NB4 (cell line): Measurements from ENCODE around the gene VGLL4.

ENCODE experiments used
- DNase-seq: peaks from one replicate; pipeline ENCODE4 v3.0.0; 2010; ENCODE audit warnings: low read depth
- H3K4me3 ChIP-seq: one replicate; pipeline ENCODE4 v1.5.1; 2011; ENCODE audit warnings: mild to moderate bottlenecking, low read depth, low read length, moderate library complexity
- MAX ChIP-seq: IDR thresholded peaks from 2 replicates; pipeline ENCODE4 v1.6.1; 2011; ENCODE audit warnings: low read depth, low read length
- MYC ChIP-seq: IDR thresholded peaks from 2 replicates; pipeline ENCODE4 v1.6.1; 2011; ENCODE audit warnings: low read depth, low read length
- POLR2A ChIP-seq: IDR thresholded peaks from 2 replicates; pipeline ENCODE4 v1.6.1; 2011; ENCODE audit warnings: mild to moderate bottlenecking; ENCODE audit not compliant: insufficient read length; ENCODE audit errors: extremely low read depth
- TF ChIP-seq, protein P1 (sequence below): IDR thresholded peaks from one replicate; pipeline ENCODE4 v1.5.1; 2012; ENCODE audit warnings: low read depth, low read length

Gene VGLL4

GRCh38 chr3:11563159-11563864 is 80.4 kb downstream of the VGLL4 start:
- TF ChIP-seq, protein P1, sequence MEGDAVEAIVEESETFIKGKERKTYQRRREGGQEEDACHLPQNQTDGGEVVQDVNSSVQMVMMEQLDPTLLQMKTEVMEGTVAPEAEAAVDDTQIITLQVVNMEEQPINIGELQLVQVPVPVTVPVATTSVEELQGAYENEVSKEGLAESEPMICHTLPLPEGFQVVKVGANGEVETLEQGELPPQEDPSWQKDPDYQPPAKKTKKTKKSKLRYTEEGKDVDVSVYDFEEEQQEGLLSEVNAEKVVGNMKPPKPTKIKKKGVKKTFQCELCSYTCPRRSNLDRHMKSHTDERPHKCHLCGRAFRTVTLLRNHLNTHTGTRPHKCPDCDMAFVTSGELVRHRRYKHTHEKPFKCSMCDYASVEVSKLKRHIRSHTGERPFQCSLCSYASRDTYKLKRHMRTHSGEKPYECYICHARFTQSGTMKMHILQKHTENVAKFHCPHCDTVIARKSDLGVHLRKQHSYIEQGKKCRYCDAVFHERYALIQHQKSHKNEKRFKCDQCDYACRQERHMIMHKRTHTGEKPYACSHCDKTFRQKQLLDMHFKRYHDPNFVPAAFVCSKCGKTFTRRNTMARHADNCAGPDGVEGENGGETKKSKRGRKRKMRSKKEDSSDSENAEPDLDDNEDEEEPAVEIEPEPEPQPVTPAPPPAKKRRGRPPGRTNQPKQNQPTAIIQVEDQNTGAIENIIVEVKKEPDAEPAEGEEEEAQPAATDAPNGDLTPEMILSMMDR, result no peak
- TF ChIP-seq MYC, result no peak
- TF ChIP-seq MAX, result no peak
- no peak for TF ChIP-seq POLR2A
- DNase-seq, result no peak
- H3K4me3 ChIP-seq, result no peak overlapping the region

DNA sequence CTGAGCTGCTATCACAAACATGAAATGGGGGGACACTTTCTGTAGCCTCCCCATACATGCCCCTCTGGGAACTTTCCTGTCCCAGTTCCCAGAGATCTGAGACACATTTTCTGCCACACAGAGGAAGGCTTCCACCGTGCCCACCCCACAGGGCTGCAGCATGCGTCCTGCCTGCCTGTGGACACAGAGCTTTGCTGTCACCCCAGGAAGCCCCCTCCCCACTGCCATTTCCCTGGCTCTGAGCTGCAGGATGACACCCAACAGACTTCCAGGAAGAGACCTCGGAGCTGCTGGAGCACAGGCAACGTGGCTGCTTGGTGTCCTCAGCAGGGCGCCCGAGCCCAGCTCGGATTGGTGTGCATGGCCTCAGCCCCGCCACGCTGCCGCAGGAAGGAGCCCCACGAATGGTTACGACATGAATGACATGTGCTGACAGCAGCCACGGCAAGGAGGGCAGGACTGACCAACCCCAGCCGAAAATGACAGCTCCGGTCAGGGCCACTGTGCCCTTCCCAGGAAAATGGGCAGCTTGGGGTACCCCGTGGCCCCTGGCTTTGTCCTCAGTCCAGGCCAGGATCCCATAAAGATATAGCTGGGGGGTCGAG is 81.3 kb downstream of the VGLL4 start:
- DNase-seq, result no peak
- TF ChIP-seq, protein P1, result no peak
- TF ChIP-seq MYC (no peak), MAX (no peak), POLR2A (no peak)
- H3K4me3 ChIP-seq, result no peak overlapping the region

DNA sequence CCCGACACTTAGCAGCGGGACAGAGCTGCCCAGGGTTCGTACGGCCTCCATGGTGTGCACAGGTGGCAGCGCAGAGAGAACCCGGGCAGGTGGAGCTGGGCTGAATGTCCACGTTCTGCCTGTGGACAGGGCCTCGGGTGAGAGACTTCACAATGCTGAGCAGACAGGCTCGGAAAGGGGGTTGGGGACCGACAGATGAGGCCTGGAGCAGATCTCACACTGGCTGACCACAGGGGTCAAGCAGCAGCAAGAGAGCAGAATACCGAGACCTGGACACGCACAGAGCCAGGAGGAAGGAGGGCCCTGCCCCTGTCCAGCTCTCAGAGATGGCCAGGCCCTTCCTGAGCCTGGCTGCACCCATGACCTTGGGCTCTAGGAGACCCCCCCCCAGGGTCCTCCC is 83.0 kb downstream of the VGLL4 start:
- DNase-seq, result no peak
- no peak overlapping the region for H3K4me3 ChIP-seq
- TF ChIP-seq POLR2A, result no peak
- no peak for TF ChIP-seq MYC
- no peak for TF ChIP-seq MAX
- TF ChIP-seq, protein P1, result no peak

DNA sequence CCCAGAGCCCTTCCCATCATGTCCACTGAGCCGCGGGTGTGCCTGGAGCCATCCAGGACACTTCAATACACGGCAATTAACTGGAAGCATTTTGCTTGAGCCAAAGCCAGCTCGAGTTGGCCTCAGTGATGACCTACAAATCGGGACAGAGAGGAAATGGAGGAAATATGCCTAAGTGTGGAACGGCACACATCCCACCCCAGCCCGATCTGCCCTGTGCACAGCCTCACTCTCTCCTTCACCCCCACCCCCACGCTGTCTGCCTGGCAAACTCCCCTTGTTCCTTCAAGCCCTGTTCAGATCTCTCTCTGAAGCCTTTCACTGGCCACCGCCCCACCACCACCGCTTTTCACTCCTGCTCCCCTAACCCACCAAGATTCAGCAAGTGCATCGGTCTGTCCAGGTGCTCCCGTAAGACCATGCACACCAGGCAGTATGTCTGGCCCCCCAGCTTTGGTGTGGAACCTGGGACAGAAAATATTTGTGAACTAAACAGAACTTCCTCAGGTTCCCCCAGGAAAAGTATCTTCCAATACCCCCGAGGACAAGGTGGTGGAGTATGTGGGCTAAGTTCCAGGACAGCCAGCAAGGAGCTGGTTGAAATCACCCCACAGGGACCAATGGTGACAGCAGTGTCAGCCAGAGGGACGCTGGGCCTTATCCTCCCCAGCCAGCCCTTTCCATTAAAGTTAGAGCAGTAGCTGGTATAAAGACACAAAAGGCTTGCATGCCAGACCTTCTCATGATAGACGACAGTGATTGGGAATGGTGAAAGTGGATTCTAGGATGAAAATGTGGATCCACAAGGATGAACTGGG is 83.7 kb downstream of the VGLL4 start:
- TF ChIP-seq POLR2A (no peak), MAX (no peak), MYC (no peak)
- TF ChIP-seq, protein P1, result no peak
- no peak for DNase-seq
- H3K4me3 ChIP-seq, result no peak overlapping the region

GRCh38 chr3:11558918-11559815 is 84.5 kb downstream of the VGLL4 start:
- DNase-seq, result no peak
- no peak for TF ChIP-seq MAX
- TF ChIP-seq MYC, result no peak
- TF ChIP-seq, protein P1, result no peak
- no peak for TF ChIP-seq POLR2A

More at GRCh38 chr3:11558918-11559815, 84.5 kb downstream of the VGLL4 start:
- H3K4me3 ChIP-seq, result no peak overlapping the region
